Fibroblast of lung (primary cell): ENCODE results near the gene CCDC85B. TPM values are rescaled to one million over a fixed set of nuclear protein-coding genes. Genes with fewer than 3 reads are reported as not detected.
A peak's percentile ranks its signal among the peaks of the same experiment; 100 is the strongest.

Experiments used
- DNase-seq, 2 donors: peaks; one replicate each; pipeline versions ENCODE4 v3.0.0 to v3.0.0-alpha.2; 2010; ENCODE audit warnings: low read depth in 2 of 2
- H2AFZ ChIP-seq: 2 replicates; pipeline ENCODE4 v1.5.1; 2012; ENCODE audit warnings: low read length, control low read depth, inconsistent platforms
- H3K27ac ChIP-seq: 2 replicates; pipeline ENCODE4 v1.5.1; 2011; ENCODE audit warnings: low read length, control low read depth; ENCODE audit not compliant: insufficient read depth
- H3K27me3 ChIP-seq: 2 replicates; pipeline ENCODE4 v1.5.1; 2011; ENCODE audit warnings: mild to moderate bottlenecking, low read length; ENCODE audit not compliant: control insufficient read depth, insufficient read depth
- H3K36me3 ChIP-seq: 2 replicates; pipeline ENCODE4 v1.5.1; 2011; ENCODE audit warnings: low read length; ENCODE audit not compliant: control insufficient read depth, insufficient read depth
- H3K4me1 ChIP-seq: 2 replicates; pipeline ENCODE4 v1.5.1; 2011; ENCODE audit warnings: low read length; ENCODE audit not compliant: control insufficient read depth, insufficient read depth; ENCODE audit errors: extremely low read depth
- H3K4me2 ChIP-seq: 2 replicates; pipeline ENCODE4 v1.5.1; 2011; ENCODE audit warnings: low read length, control low read depth; ENCODE audit not compliant: insufficient read depth; ENCODE audit errors: extremely low read depth
- H3K4me3 ChIP-seq, 4 experiments: fragments of 200-600 bp in 1 of 4; sonication (generic) in 1 of 4; replicated peaks in 1 of 4; 2 replicates each; pipeline ENCODE4 v1.5.1; 2011 to 2016; ENCODE audit warnings: low read length in 4 of 4, low read depth in 3 of 4, mild to moderate bottlenecking in 3 of 4, control low read depth in 2 of 4, inconsistent platforms in 1 of 4, mixed read lengths in 1 of 4; ENCODE audit not compliant: insufficient read depth in 1 of 4; ENCODE audit errors: control extremely low read depth in 1 of 4
- H3K79me2 ChIP-seq: 2 replicates; pipeline ENCODE4 v1.5.1; 2012; ENCODE audit warnings: mild to moderate bottlenecking, low read length, inconsistent platforms; ENCODE audit not compliant: control insufficient read depth, insufficient read depth
- H3K9ac ChIP-seq: 2 replicates; pipeline ENCODE4 v1.5.1; 2011; ENCODE audit warnings: mild to moderate bottlenecking, low read length, control low read depth; ENCODE audit not compliant: insufficient read depth
- H3K9me3 ChIP-seq: 2 replicates; pipeline ENCODE4 v1.5.1; 2012; ENCODE audit warnings: low read depth, low read length; ENCODE audit not compliant: control insufficient read depth, insufficient read depth
- H4K20me1 ChIP-seq: 2 replicates; pipeline ENCODE4 v1.5.1; 2011; ENCODE audit warnings: low read length; ENCODE audit not compliant: control insufficient read depth, insufficient read depth; ENCODE audit errors: extremely low read depth
- EZH2 ChIP-seq: IDR thresholded peaks from 2 replicates; pipeline ENCODE4 v1.5.1; 2012; ENCODE audit warnings: low read length, control low read depth, mild to moderate bottlenecking; ENCODE audit errors: missing control alignments
- polyA plus RNA-seq, 2 donors: library from polyadenylated mRNA; depleted of rRNA in 1 of 2; stranded (reverse) in 1 of 2; unstranded in 1 of 2; fragments of >200 nt; gene quantifications; 2 replicates each; pipeline ENCODE4 v1.2.1, GENCODE V29; 2011 to 2012; ENCODE audit warnings: missing spikeins in 1 of 2
- total RNA-seq: library from RNA; depleted of rRNA; stranded (reverse); fragments of >200 nt; gene quantifications from 2 replicates; pipeline ENCODE4 v1.2.1, GENCODE V29; 2014
- TF ChIP-seq, protein P1 (sequence below), 2 donors: IDR thresholded peaks in 1 of 2; conservative IDR thresholded peaks in 1 of 2; 1 replicate in 1 of 2; 2 replicates in 1 of 2; pipeline ENCODE4 v1.5.1; 2011 to 2012; ENCODE audit warnings: low read length in 2 of 2, control low read depth in 1 of 2, inconsistent platforms in 1 of 2, low read depth in 1 of 2, mild to moderate bottlenecking in 1 of 2

Gene CCDC85B
- total and polyA plus RNA-seq, 2 donors (not counting 1 experiment from before 2014, with no cell fraction given): 18.1 to 118 TPM

DNA sequence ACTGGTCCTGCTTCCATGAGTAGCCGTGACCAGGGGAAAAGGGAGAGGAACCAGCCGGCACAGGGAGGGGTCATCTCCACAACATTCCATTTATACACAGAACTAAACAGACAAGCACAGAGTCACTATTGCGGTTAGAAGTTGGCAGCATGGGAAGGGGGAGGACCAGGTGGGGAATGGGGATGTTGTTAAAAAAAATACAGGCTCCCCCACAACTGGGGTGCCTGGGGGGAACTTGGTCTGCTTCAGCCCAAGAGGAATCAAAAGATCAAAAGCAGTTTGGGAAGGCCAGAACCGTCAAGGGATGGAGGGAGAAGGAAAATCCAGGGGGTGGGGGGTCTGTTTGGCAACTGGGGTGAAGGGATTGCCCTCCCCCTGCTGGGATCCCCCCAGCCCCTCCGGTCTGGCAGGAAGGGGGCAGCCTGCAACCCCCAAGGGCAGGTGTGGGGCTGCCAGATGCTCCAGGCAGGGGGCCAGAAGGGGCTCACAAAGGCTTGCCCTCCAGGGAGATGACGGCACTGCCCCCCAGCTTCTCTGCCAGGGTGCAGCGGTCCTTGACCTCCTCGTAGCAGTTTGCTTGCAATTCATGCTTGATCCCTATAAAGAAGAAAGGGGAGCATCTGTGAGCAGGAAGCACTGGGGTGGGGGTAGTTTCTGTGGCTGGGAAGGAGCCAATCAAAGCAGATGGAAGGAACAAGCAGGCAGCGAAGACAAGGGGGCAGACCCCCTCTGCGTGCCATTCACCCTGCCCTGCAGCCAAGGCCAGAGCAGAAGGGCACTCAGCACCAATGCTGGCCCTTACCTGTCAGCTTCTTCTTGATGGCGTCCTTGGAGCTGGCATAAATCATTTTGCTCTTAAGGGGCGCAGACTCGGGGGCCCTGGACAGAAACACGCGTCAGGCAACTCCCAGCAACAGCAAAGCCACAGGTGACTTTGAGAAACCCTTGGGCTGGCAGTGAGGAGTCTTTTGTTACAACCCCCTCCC is 35.3 kb upstream of the CCDC85B start:
- TF ChIP-seq EZH2: no peak
- TF ChIP-seq, protein P1, sequence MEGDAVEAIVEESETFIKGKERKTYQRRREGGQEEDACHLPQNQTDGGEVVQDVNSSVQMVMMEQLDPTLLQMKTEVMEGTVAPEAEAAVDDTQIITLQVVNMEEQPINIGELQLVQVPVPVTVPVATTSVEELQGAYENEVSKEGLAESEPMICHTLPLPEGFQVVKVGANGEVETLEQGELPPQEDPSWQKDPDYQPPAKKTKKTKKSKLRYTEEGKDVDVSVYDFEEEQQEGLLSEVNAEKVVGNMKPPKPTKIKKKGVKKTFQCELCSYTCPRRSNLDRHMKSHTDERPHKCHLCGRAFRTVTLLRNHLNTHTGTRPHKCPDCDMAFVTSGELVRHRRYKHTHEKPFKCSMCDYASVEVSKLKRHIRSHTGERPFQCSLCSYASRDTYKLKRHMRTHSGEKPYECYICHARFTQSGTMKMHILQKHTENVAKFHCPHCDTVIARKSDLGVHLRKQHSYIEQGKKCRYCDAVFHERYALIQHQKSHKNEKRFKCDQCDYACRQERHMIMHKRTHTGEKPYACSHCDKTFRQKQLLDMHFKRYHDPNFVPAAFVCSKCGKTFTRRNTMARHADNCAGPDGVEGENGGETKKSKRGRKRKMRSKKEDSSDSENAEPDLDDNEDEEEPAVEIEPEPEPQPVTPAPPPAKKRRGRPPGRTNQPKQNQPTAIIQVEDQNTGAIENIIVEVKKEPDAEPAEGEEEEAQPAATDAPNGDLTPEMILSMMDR (conservative IDR thresholded peaks at IDR 0.05 in 1 of 2, IDR thresholded peaks at IDR 0.05 in 1 of 2; ENCODE audit: low read depth in 1 of 2, low read length in 2 of 2): no peak
- Histone ChIP-seq H3K27ac (no peak overlapping the region), H3K9ac (no peak overlapping the region), H3K4me1 (peaks cover 24% of the 10 kb centered on the region), H3K79me2 (peaks cover 49% of the 10 kb centered on the region), H4K20me1 (peaks cover 8% of the 10 kb centered on the region), H3K36me3 (peaks cover 52% of the 10 kb centered on the region), H2AFZ (no peak overlapping the region), H3K4me2 (peak overlapping the region; percentile 98), H3K4me3 (peak overlapping the region in 2 of 4 experiments; percentile 96 to 98), H3K27me3 (no peaks in the 10 kb centered on the region), H3K9me3 (no peaks in the 10 kb centered on the region)
- no peak for DNase-seq

DNA sequence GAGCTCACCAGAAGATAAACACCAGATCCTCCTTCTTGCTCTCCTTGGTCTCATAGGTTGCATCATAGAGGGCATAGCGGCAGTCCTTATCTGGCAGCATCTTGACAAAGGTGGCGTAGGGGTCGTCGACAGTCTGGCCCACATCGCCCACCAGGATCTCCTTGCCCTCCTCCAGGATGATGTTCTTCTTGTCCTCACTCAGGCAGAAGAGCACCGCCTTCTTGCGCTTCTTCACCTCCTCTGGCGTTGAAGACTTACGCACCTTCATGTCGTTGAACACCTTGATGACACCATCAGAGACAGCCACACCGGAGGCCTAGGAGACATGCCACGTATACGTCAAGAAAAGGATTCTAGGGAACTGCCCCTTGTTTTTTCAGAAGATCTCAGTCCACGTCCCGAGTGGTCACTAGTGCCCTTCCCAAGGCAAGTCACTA is 34.5 kb upstream of the CCDC85B start:
- no peak overlapping the region for H3K9ac ChIP-seq
- H3K36me3 ChIP-seq: peaks cover 50% of the 10 kb centered on the region
- H3K4me3 ChIP-seq: peak overlapping the region; percentile 95 to 99 (median 97)
- H3K27ac ChIP-seq: peak overlapping the region; percentile 86
- no peaks in the 10 kb centered on the region for H3K27me3 ChIP-seq
- TF ChIP-seq EZH2: no peak
- TF ChIP-seq, protein P1 (conservative IDR thresholded peaks at IDR 0.05 in 1 of 2, IDR thresholded peaks at IDR 0.05 in 1 of 2; ENCODE audit: low read depth in 1 of 2, low read length in 2 of 2): no peak
- H4K20me1 ChIP-seq: peaks cover 8% of the 10 kb centered on the region
- peaks cover 52% of the 10 kb centered on the region for H3K79me2 ChIP-seq
- H2AFZ ChIP-seq: no peak overlapping the region
- no peak for DNase-seq
- H3K9me3 ChIP-seq: no peaks in the 10 kb centered on the region
- peak overlapping the region; percentile 98 for H3K4me2 ChIP-seq
- peaks cover 24% of the 10 kb centered on the region for H3K4me1 ChIP-seq

DNA sequence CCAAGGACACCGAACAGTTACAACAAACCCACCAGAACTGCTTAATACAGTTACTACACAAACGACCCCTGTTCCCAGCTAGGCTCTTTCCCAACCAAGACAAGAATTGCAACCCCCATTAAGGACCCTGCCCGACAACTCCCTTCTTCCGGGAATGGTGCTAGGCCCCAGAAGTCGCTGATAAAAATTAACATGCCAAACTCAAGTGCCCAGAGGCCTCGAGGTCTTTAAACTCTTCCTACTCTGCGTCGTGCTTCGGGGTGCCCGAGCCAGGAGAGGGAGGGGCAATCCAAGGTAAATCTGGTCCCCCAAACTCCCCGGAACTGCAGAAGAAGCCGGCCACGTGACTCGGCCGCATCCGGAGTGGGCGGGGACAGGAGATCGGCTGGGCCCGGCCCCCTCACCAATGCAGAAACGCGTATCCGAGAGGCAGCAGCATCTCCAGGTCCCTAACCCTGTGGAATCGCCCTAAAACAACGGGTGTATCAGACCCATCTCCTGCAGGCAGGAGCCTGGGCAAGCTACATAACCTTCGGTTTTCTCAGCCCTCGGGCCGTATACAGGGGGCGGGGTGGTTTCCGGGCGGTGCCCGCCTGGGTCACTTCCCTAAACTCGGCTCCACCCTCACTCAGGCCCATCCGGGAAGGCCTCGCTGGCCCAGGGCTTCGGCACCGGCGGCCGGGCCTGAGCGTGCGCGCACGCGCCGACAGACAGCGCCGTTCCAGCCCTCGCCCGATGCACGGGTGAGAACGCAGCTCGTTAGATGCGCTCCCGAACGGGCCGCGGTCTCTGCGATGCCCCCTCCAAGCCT is 33.6 kb upstream of the CCDC85B start:
- peak overlapping the region; percentile 95 to 99 (median 97) for H3K4me3 ChIP-seq
- H3K4me2 ChIP-seq: peak overlapping the region; percentile 98
- peaks cover 30% of the 10 kb centered on the region for H3K4me1 ChIP-seq
- H3K79me2 ChIP-seq: peaks cover 62% of the 10 kb centered on the region
- peak overlapping the region; percentile 92 for H3K9ac ChIP-seq
- H3K27me3 ChIP-seq: no peaks in the 10 kb centered on the region
- H3K36me3 ChIP-seq: peaks cover 46% of the 10 kb centered on the region
- no peaks in the 10 kb centered on the region for H3K9me3 ChIP-seq
- no peak for TF ChIP-seq EZH2
- TF ChIP-seq, protein P1 (conservative IDR thresholded peaks at IDR 0.05 in 1 of 2, IDR thresholded peaks at IDR 0.05 in 1 of 2; ENCODE audit: low read depth in 1 of 2, low read length in 2 of 2): no peak
- peak; percentile 56 to 68 for DNase-seq
- H2AFZ ChIP-seq: no peak overlapping the region
- H3K27ac ChIP-seq: peak overlapping the region; percentile 86
- peaks cover 8% of the 10 kb centered on the region for H4K20me1 ChIP-seq
